ENCODE results near the gene MINDY2. TPM values are rescaled to one million over a fixed set of nuclear protein-coding genes. Genes with fewer than 3 reads are reported as not detected.
A peak's percentile ranks its signal among the peaks of the same experiment; 100 is the strongest.
"Not testable (repeated sequence)": the region's sequence is repeated elsewhere in the genome, so short reads cannot be mapped to it uniquely, and the experiment has no call there.

Gene MINDY2
- total and polyA plus RNA-seq, 5 experiments from 2014 or later: 8.5 to 11.5 (median 9.5) TPM

GRCh38 chr15:58758141-58758540, 13.0 kb upstream of the MINDY2 start:
- peaks cover 0 to 3% (median 0%) of the 10 kb centered on the region in 9 donors for H3K9me3 Mint-ChIP-seq
- no peaks in the 10 kb centered on the region for H3K27me3 Mint-ChIP-seq
- POLR2A ChIA-PET: interaction anchor here (0.7 kb wide), 1 partner anchor 444 kb away, joined by 4 read pairs; no protein-coding TSS in a partner anchor
- H3K4me1 Mint-ChIP-seq: no peaks in the 10 kb centered on the region
- no peak overlapping the region for H3K4me3 Mint-ChIP-seq
- H3K27ac Mint-ChIP-seq: no peak overlapping the region
- ATAC-seq (no peak), DNase-seq (no peak)
- H3K36me3 Mint-ChIP-seq: no peaks in the 10 kb centered on the region

- H3K9me3 Mint-ChIP-seq: peaks cover 0 to 15% (median 8%) of the 10 kb centered on the region in 9 donors
- ATAC-seq (no peak), DNase-seq (no peak)
- H3K4me1 Mint-ChIP-seq: no peaks in the 10 kb centered on the region
- H3K4me3 Mint-ChIP-seq: no peak overlapping the region
- H3K27me3 Mint-ChIP-seq: no peaks in the 10 kb centered on the region
- POLR2A ChIA-PET: interaction anchor here (1.0 kb wide), 1 partner anchor 10 kb away, joined by 4 read pairs; no protein-coding TSS in a partner anchor
- no peak overlapping the region for H3K27ac Mint-ChIP-seq
- H3K36me3 Mint-ChIP-seq: peaks cover 0 to 7% (median 5%) of the 10 kb centered on the region in 3 donors
These were observed 10.6 kb upstream of the MINDY2 start for GRCh38 chr15:58760385-58761009.

- Mint-ChIP-seq H3K4me3 (no peak overlapping the region), H3K9me3 (peaks cover 0 to 15% (median 11%) of the 10 kb centered on the region in 9 donors), H3K27ac (no peak overlapping the region), H3K27me3 (no peaks in the 10 kb centered on the region), H3K4me1 (no peaks in the 10 kb centered on the region), H3K36me3 (peaks cover 0 to 7% (median 5%) of the 10 kb centered on the region in 3 donors)
- DNase-seq (peak in 1 of 10 donors; percentile 65), ATAC-seq (peak in 1 of 2 donors; percentile 49)
- POLR2A ChIA-PET: interaction anchor here (1.0 kb wide), 1 partner anchor 10 kb away, joined by 4 read pairs; no protein-coding TSS in a partner anchor
These were observed 10.1 kb upstream of the MINDY2 start for GRCh38 chr15:58761010-58761388.

- Mint-ChIP-seq H3K9me3 (peaks cover 0 to 15% (median 11%) of the 10 kb centered on the region in 9 donors), H3K27ac (no peak overlapping the region)
- no peak for ATAC-seq
These were observed 8.8 kb upstream of the MINDY2 start for GRCh38 chr15:58762285-58762684.

GRCh38 chr15:58762731-58763130, 8.4 kb upstream of the MINDY2 start:
- DNase-seq (no peak), ATAC-seq (no peak)
- Mint-ChIP-seq H3K9me3 (peaks cover 0 to 15% (median 11%) of the 10 kb centered on the region in 9 donors), H3K27me3 (no peaks in the 10 kb centered on the region), H3K36me3 (peaks cover 0 to 7% (median 5%) of the 10 kb centered on the region in 3 donors), H3K4me3 (no peak overlapping the region), H3K4me1 (peaks cover 0 to 2% (median 0%) of the 10 kb centered on the region in 4 donors), H3K27ac (no peak overlapping the region)
- POLR2A ChIA-PET: no interaction called here

More at GRCh38 chr15:58762285-58762684, 8.8 kb upstream of the MINDY2 start:
- POLR2A ChIA-PET: no interaction called here
- Mint-ChIP-seq H3K27me3 (no peaks in the 10 kb centered on the region), H3K36me3 (peaks cover 0 to 7% (median 5%) of the 10 kb centered on the region in 3 donors), H3K4me3 (no peak overlapping the region), H3K4me1 (peaks cover 0 to 2% (median 0%) of the 10 kb centered on the region in 4 donors)
- DNase-seq: no peak

GRCh38 chr15:58764468-58764867, 6.6 kb upstream of the MINDY2 start:
- POLR2A ChIA-PET: interaction anchor here (0.7 kb wide), 1 partner anchor 40 kb away, joined by 3 read pairs; no protein-coding TSS in a partner anchor
- no peak overlapping the region for H3K4me3 Mint-ChIP-seq
- no peak for ATAC-seq

GRCh38 chr15:58766290-58766689, 4.8 kb upstream of the MINDY2 start:
- Mint-ChIP-seq H3K9me3 (peaks cover 0 to 15% (median 11%) of the 10 kb centered on the region in 9 donors), H3K4me1 (peaks cover 4 to 14% (median 8%) of the 10 kb centered on the region in 4 donors), H3K27ac (no peak overlapping the region)

More at GRCh38 chr15:58764468-58764867, 6.6 kb upstream of the MINDY2 start:
- DNase-seq: no peak
- peaks cover 0 to 7% (median 5%) of the 10 kb centered on the region in 3 donors for H3K36me3 Mint-ChIP-seq
- H3K27ac Mint-ChIP-seq: no peak overlapping the region
- peaks cover 0 to 15% (median 11%) of the 10 kb centered on the region in 9 donors for H3K9me3 Mint-ChIP-seq
- peaks cover 2 to 6% (median 4%) of the 10 kb centered on the region in 4 donors for H3K4me1 Mint-ChIP-seq
- no peaks in the 10 kb centered on the region for H3K27me3 Mint-ChIP-seq

GRCh38 chr15:58768601-58769004, 2.5 kb upstream of the MINDY2 start:
- Mint-ChIP-seq H3K9me3 (peaks cover 0 to 15% (median 10%) of the 10 kb centered on the region in 9 donors), H3K27ac (peak overlapping the region in 8 of 10 donors; percentile 18 to 79 (median 56)), H3K4me1 (peaks cover 6 to 20% (median 13%) of the 10 kb centered on the region in 4 donors)
- H3K27me3 Mint-ChIP-seq, H3K4me3 Mint-ChIP-seq, H3K36me3 Mint-ChIP-seq, ATAC-seq: not testable (repeated sequence)
- POLR2A ChIA-PET: interaction anchor here (0.6 to 0.7 kb wide), 3 partner anchors 153 to 889 kb away, joined by 3 to 11 read pairs (median 5); partner anchors contain the start of gene GTF2A2
- DNase-seq: peak in 7 of 10 donors; percentile 26 to 64 (median 39)

More at GRCh38 chr15:58766290-58766689, 4.8 kb upstream of the MINDY2 start:
- DNase-seq (no peak), ATAC-seq (no peak)
- Mint-ChIP-seq H3K36me3 (peaks cover 0 to 7% (median 5%) of the 10 kb centered on the region in 3 donors), H3K27me3 (no peaks in the 10 kb centered on the region), H3K4me3 (no peak overlapping the region)
- POLR2A ChIA-PET: interaction anchor here (0.7 kb wide), 1 partner anchor 111 kb away, joined by 3 read pairs; no protein-coding TSS in a partner anchor

- Mint-ChIP-seq H3K4me1 (peaks cover 6 to 20% (median 13%) of the 10 kb centered on the region in 4 donors), H3K36me3 (no peaks in the 10 kb centered on the region), H3K4me3 (peak overlapping the region in 1 of 10 donors; percentile 90), H3K27me3 (no peaks in the 10 kb centered on the region), H3K27ac (peak overlapping the region; percentile 87 to 97 (median 96)), H3K9me3 (peaks cover 0 to 4% (median 0%) of the 10 kb centered on the region in 9 donors)
- peak in 3 of 10 donors; percentile 6 to 27 (median 14) for DNase-seq
- POLR2A ChIA-PET: interaction anchor here (0.5 to 3.5 kb wide), 10 partner anchors 11 to 918 kb away, joined by 3 to 83 read pairs (median 4); partner anchors contain the start of genes ADAM10, BNIP2 and SLTM
- peak; percentile 40 to 46 for ATAC-seq
These were observed 614 bp upstream of the MINDY2 start for GRCh38 chr15:58770519-58770856.

- Mint-ChIP-seq H3K4me3 (peak overlapping the region in 1 of 10 donors; percentile 90), H3K4me1 (peaks cover 6 to 20% (median 12%) of the 10 kb centered on the region in 4 donors), H3K9me3 (no peaks in the 10 kb centered on the region), H3K27me3 (no peaks in the 10 kb centered on the region), H3K36me3 (no peaks in the 10 kb centered on the region), H3K27ac (peak overlapping the region; percentile 86 to 97 (median 93))
- DNase-seq (peak in 6 of 10 donors; percentile 3 to 29 (median 18)), ATAC-seq (peak in 1 of 2 donors; percentile 7)
- POLR2A ChIA-PET: interaction anchor here (0.9 to 3.5 kb wide), 6 partner anchors 12 to 917 kb away, joined by 3 to 83 read pairs (median 4); partner anchors contain the start of genes ADAM10 and BNIP2
These were observed 634 bp downstream of the MINDY2 start for GRCh38 chr15:58771621-58772250.

GRCh38 chr15:58773024-58773423, 1.9 kb downstream of the MINDY2 start:
- Mint-ChIP-seq H3K4me1 (peaks cover 13 to 25% (median 14%) of the 10 kb centered on the region in 4 donors), H3K27me3 (no peaks in the 10 kb centered on the region), H3K4me3 (peak overlapping the region in 1 of 10 donors; percentile 90), H3K36me3 (peaks cover 0 to 3% (median 0%) of the 10 kb centered on the region in 3 donors), H3K27ac (peak overlapping the region in 1 of 10 donors; percentile 13), H3K9me3 (no peaks in the 10 kb centered on the region)
- ATAC-seq (no peak), DNase-seq (no peak)
- POLR2A ChIA-PET: interaction anchor here (3.5 kb wide), 1 partner anchor 22 kb away, joined by 83 read pairs; the partner anchor contains the start of gene ADAM10

- H3K27ac Mint-ChIP-seq: no peak overlapping the region
- ATAC-seq (no peak), DNase-seq (no peak)
- H3K4me1 Mint-ChIP-seq: peaks cover 7 to 20% (median 14%) of the 10 kb centered on the region in 4 donors
- no peak overlapping the region for H3K4me3 Mint-ChIP-seq
- POLR2A ChIA-PET: no interaction called here
- peaks cover 0 to 9% (median 5%) of the 10 kb centered on the region in 3 donors for H3K36me3 Mint-ChIP-seq
- H3K27me3 Mint-ChIP-seq: no peaks in the 10 kb centered on the region
- H3K9me3 Mint-ChIP-seq: no peaks in the 10 kb centered on the region
These were observed 4.3 kb downstream of the MINDY2 start for GRCh38 chr15:58775402-58775801.

All from naive thymus-derived CD8-positive, alpha-beta T cell (primary cell).